ENCODE data around the gene SS18L1.

The SS18L1 gene

GRCh38 chr20:62195736-62196135, 52.2 kb downstream of the SS18L1 start:
- no peak for DNase-seq

DNA sequence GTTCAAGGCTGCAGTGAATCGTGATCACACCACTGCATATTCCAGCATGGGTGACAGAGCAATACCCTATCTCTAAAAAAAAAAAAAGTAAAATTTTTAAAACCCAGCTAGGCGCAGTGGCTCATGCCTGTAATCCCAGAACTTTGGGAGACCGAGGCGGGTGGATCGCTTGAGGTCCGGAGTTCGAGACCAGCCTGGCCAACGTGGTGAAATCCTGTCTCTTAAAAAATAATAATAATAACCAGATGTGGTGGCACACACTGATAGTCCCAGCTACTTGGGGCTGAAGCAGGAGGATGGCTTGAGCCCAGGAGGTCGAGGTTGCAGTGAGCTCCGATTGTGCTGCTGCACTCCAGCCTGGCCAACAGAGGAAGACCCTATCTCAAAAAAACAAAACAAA, 52.7 kb downstream of the SS18L1 start:
- DNase-seq: no peak

- DNase-seq: no peak
Observed at GRCh38 chr20:62197311-62197710, 53.7 kb downstream of the SS18L1 start.

- DNase-seq: no peak
Observed at GRCh38 chr20:62197801-62198200, 54.2 kb downstream of the SS18L1 start.

- no peak for DNase-seq
Observed at GRCh38 chr20:62198496-62198895, 54.9 kb downstream of the SS18L1 start.

GRCh38 chr20:62198931-62199330, 55.4 kb downstream of the SS18L1 start:
- no peak for DNase-seq

DNA sequence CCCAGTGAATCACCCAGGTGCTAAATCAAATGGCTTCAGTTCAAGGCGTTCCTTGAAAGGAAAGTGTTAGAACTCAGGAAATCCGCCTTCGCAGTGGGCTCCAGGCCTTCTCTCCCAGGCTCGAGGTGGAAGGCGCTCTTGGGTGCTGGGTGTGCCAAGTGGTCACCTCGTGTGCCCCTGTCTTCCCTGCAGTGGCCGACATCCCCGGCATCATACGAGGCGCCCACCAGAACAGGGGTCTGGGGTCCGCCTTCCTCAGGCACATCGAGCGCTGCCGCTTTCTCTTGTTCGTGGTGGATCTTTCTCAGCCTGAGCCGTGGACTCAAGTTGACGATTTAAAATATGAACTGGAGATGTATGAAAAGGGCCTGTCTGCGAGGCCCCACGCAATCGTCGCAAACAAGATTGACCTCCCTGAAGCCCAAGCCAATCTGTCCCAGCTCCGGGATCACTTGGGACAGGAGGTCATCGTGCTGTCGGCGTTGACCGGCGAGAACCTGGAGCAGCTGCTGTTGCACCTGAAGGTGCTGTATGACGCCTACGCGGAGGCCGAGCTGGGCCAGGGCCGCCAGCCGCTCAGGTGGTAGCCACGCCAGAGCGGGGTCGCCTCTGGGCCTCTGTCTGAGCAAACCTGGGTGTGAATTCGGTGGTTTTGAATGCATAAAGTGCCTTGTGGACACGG, 57.1 kb downstream of the SS18L1 start:
- DNase-seq: no peak

GRCh38 chr20:62201173-62202082, 57.9 kb downstream of the SS18L1 start:
- DNase-seq: no peak

DNA sequence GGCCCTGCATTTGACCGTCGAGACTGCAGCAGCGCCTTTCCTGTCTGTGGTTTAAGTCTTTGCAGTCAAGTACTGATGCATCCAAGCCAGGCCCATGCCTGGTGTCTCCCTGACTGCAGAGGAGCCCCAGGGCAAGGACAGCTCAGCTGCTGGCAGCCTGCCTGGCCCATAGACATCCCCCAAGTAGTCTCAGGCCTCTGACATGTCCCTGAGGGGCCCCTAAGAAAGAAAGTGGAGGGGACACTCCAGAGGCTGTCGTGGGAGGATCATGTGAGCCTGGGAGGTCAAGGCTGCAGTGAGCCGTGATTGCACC, 58.5 kb downstream of the SS18L1 start:
- no peak for DNase-seq

- no peak for DNase-seq
Observed at GRCh38 chr20:62202676-62203377, 59.3 kb downstream of the SS18L1 start.

DNA sequence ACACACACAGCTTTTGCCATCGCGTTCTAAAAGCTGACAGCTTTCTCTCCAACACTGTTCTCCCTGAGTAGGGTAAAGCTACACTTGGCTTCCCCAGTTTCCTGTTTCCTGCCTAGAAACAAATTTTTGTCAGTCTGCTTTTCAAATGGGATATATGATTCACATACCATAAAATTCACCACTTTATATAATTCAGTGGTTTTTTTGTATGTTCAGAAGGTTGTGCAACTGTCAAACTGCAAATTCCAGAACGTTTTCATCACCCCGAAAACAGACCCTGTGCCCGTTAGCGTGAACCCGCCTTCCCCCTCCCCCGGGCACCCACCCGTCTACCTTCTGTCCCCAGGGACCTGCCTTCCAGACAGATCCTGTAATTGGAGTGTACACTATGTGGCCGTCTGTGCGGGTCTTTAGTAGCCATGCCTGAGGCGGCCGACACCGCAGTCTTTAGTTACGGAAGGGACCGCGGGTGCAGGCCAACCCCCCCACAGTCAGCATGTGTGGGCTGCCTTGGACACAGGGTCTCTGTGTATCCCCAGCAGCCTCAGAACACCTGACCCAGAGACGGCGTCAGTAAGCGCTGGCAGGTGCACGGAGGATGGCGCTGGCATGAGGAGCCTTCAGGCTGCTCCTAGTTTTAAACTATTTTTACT, 59.9 kb downstream of the SS18L1 start:
- DNase-seq: no peak

DNA sequence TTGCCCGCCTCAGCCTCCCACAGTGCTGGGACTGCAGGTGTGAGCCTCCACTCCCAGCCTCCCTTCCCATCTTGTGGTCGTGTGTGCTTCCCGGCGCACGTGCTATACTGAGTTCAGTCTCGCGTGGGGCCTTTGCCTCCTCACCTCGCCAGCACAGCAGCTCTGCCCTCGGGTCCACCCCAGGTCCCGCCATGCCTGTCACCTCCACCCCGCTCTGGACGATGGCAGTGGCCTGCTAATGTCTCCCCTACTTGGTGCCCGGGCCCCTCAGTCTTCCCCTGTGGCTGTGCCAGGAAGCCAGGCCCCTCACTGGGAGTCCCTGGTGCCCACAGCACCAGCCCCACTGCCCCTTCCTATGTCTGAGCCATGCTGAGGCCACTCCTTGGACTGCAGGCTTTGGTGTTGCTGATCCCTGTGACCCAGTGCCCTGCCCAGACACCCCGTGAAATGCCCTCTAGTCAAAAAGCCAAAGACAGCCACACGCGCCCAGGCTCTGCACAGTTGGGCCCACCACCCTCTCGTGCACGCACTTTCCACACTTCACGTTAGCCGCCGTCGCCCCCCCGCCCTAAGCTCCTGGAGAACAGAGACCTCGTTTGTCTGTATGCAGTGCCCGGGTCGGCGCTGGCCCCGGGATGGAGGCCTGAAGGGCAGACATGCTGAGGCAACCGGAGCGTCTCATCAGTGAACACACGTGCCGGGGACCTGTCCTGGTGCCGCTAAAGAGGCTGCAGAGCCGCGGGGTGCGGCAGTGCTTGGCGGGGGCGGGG, 62.2 kb downstream of the SS18L1 start:
- no peak for DNase-seq

DNA sequence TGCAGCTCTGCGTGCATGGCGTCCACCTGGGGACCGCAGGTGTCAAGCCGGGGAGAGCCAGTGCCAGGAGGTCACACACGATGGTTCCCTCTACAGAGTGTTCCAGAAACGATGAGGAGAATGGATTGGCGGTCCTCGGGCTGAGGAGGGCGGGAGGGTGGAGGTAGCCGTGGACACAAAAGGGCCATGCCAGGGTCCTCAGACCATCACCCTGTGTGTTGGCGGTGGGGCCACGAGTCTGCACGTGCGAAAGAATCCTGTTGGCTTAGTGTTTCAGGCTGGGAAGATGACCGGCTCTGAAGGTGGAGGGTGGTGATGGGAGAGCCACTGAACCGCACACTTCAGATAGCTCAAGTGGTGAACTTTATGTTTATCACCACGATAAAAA, 62.8 kb downstream of the SS18L1 start:
- DNase-seq: no peak

DNA sequence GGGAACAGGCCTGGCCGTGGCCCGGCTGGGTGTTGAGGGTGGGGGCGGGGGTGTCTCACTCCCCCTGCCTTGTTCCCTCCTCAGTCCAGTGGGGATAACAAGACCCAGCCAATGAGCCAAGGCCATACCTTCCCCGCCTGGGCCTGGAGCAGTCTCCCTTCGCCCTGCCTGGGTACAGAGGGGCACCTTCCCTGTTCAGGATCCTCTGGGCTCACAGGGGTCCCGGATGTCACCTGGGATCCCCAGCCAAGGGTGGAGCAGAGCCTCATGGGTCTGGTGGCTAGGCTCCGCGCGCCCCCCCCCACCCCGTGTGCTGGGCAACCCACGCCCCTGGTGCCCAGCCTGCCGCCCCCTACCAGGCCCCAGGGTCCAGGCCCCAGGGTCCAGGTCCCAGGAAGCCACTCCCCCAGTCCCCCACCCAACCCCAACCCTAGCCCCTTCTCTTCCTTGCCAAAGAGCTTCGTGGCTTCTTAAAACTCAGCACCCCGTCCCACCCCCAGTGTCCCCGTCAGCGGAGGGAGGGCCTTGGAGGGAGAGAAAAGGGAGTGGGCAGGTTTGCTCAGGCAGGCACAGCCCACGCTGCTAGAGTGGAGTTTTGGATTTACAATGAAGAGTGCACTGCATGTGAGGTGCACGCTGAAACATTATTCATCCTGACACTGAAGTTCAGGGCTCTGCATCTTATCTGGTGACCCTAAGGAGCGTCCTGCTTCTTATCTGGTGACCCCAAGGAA, 64.7 kb downstream of the SS18L1 start:
- no peak for DNase-seq

GRCh38 chr20:62208795-62209755, 65.5 kb downstream of the SS18L1 start:
- no peak for DNase-seq

- DNase-seq: no peak
Observed at GRCh38 chr20:62209850-62210495, 66.4 kb downstream of the SS18L1 start.

GRCh38 chr20:62210496-62210855, 66.9 kb downstream of the SS18L1 start:
- DNase-seq: no peak

- DNase-seq: no peak
Observed at GRCh38 chr20:62211216-62211615, 67.6 kb downstream of the SS18L1 start.

GRCh38 chr20:62211769-62212288, 68.3 kb downstream of the SS18L1 start:
- DNase-seq: no peak

All from right kidney (tissue), 1 donor.